H9 (cell line): ENCODE measurements around the gene SPATS2. TPM values are rescaled to one million over a fixed set of nuclear protein-coding genes. Genes with fewer than 3 reads are reported as not detected.

Experiments
- DNase-seq: peaks from one replicate; pipeline ENCODE4 v3.0.0-alpha.2; 2017
- H2AFZ ChIP-seq: one replicate; pipeline ENCODE4 v1.6.1; 2013; ENCODE audit warnings: mild to moderate bottlenecking, low read length, control low read depth, moderate library complexity
- H2AK5ac ChIP-seq: 2 replicates; pipeline ENCODE4 v1.6.1; 2013; ENCODE audit warnings: low read length, control low read depth, mixed read lengths; ENCODE audit not compliant: insufficient read length
- H2BK120ac ChIP-seq: one replicate; pipeline ENCODE4 v1.6.1; 2013; ENCODE audit warnings: low read depth, mild to moderate bottlenecking, low read length, control low read depth, inconsistent platforms; ENCODE audit not compliant: poor library complexity, severe bottlenecking
- H2BK12ac ChIP-seq: 2 replicates; pipeline ENCODE4 v1.6.1; 2013; ENCODE audit warnings: low read length, control low read depth, mixed read lengths, low read depth; ENCODE audit not compliant: insufficient read length
- H2BK15ac ChIP-seq: 2 replicates; pipeline ENCODE4 v1.6.1; 2013; ENCODE audit warnings: low read depth, low read length, control low read depth
- H2BK20ac ChIP-seq: one replicate; pipeline ENCODE4 v1.6.1; 2013; ENCODE audit warnings: low read depth, mild to moderate bottlenecking, low read length, control low read depth, inconsistent platforms; ENCODE audit not compliant: poor library complexity, severe bottlenecking
- H2BK5ac ChIP-seq: 2 replicates; pipeline ENCODE4 v1.6.1; 2013; ENCODE audit warnings: low read length, control low read depth, mixed read lengths; ENCODE audit not compliant: insufficient read length
- H3K14ac ChIP-seq: 2 replicates; pipeline ENCODE4 v1.6.1; 2013; ENCODE audit warnings: low read length, control low read depth; ENCODE audit not compliant: insufficient read depth
- H3K18ac ChIP-seq: 2 replicates; pipeline ENCODE4 v1.6.1; 2013; ENCODE audit warnings: low read depth, mild to moderate bottlenecking, mixed read lengths, low read length, control low read depth; ENCODE audit not compliant: insufficient read length
- H3K23ac ChIP-seq: 2 replicates; pipeline ENCODE4 v1.6.1; 2013; ENCODE audit warnings: low read length, control low read depth, mixed read lengths, low read depth; ENCODE audit not compliant: insufficient read length
- H3K23me2 ChIP-seq: 2 replicates; pipeline ENCODE4 v1.6.1; 2013; ENCODE audit warnings: low read depth, mild to moderate bottlenecking, mixed read lengths, low read length, control low read depth; ENCODE audit not compliant: insufficient read length, poor library complexity, severe bottlenecking
- H3K27ac ChIP-seq: 2 replicates; pipeline ENCODE4 v1.5.1; 2013; ENCODE audit warnings: low read length, control low read depth, mixed read lengths, low read depth; ENCODE audit not compliant: insufficient read length
- H3K27me3 ChIP-seq: 2 replicates; pipeline ENCODE4 v1.6.1; 2013; ENCODE audit warnings: low read length, control low read depth, inconsistent platforms; ENCODE audit not compliant: insufficient read depth
- H3K4ac ChIP-seq: 2 replicates; pipeline ENCODE4 v1.6.1; 2013; ENCODE audit warnings: low read depth, mild to moderate bottlenecking, control low read depth, inconsistent platforms, low read length, moderate library complexity
- H3K4me1 ChIP-seq: 2 replicates; pipeline ENCODE4 v1.6.1; 2013; ENCODE audit warnings: low read length, control low read depth, inconsistent platforms; ENCODE audit not compliant: insufficient read depth
- H3K4me2 ChIP-seq: 2 replicates; pipeline ENCODE4 v1.6.1; 2013; ENCODE audit warnings: low read length, control low read depth, mixed read lengths; ENCODE audit not compliant: insufficient read length, insufficient read depth
- H3K56ac ChIP-seq: 2 replicates; pipeline ENCODE4 v1.6.1; 2013; ENCODE audit warnings: low read depth, mild to moderate bottlenecking, mixed read lengths, low read length, control low read depth; ENCODE audit not compliant: insufficient read length
- H3K79me1 ChIP-seq: 2 replicates; pipeline ENCODE4 v1.6.1; 2013; ENCODE audit warnings: low read depth, mild to moderate bottlenecking, moderate library complexity, low read length, control low read depth, inconsistent platforms; ENCODE audit not compliant: insufficient read depth, poor library complexity, severe bottlenecking
- H3K79me2 ChIP-seq: 2 replicates; pipeline ENCODE4 v1.6.1; 2013; ENCODE audit warnings: low read length, control low read depth, inconsistent platforms; ENCODE audit not compliant: insufficient read depth
- H3K9ac ChIP-seq: 2 replicates; pipeline ENCODE4 v1.6.1; 2013; ENCODE audit warnings: low read length, control low read depth, mixed read lengths; ENCODE audit not compliant: insufficient read length; ENCODE audit errors: extremely low read depth
- H3K9me3 ChIP-seq: one replicate; pipeline ENCODE4 v1.6.1; 2013; ENCODE audit warnings: low read depth, low read length, inconsistent platforms; ENCODE audit not compliant: control insufficient read depth
- H3T11ph ChIP-seq: one replicate; pipeline ENCODE4 v1.6.1; 2013; ENCODE audit warnings: mild to moderate bottlenecking, low read length, control low read depth, inconsistent platforms
- H4K20me1 ChIP-seq: one replicate; pipeline ENCODE4 v1.6.1; 2013; ENCODE audit not compliant: control insufficient read depth, insufficient read length, insufficient read depth
- H4K5ac ChIP-seq: 2 replicates; pipeline ENCODE4 v1.6.1; 2013; ENCODE audit warnings: low read depth, mild to moderate bottlenecking, mixed read lengths, low read length, control low read depth; ENCODE audit not compliant: insufficient read length
- H4K8ac ChIP-seq: replicated peaks from 2 replicates; pipeline ENCODE4 v1.6.1; 2013; ENCODE audit warnings: low read length, control low read depth, mixed read lengths, low read depth; ENCODE audit not compliant: insufficient read length
- H4K91ac ChIP-seq: 2 replicates; pipeline ENCODE4 v1.6.1; 2013; ENCODE audit warnings: low read depth, mild to moderate bottlenecking, moderate library complexity, mixed read lengths, low read length, control low read depth; ENCODE audit not compliant: insufficient read length
- H3K27ac Mint-ChIP-seq, 3 experiments: 2 replicates in 2 of 3; 3 replicates in 1 of 3; pipeline ENCODE4 v1.8.0; 2020 to 2021; ENCODE audit warnings: mixed read lengths in 3 of 3, mild to moderate bottlenecking in 1 of 3, moderate library complexity in 1 of 3
- H3K27me3 Mint-ChIP-seq: 2 replicates; pipeline ENCODE4 v1.8.0; 2021; ENCODE audit warnings: low read depth, mild to moderate bottlenecking, moderate library complexity, mixed read lengths
- H3K36me3 Mint-ChIP-seq, 3 experiments: 2 replicates in 2 of 3; 3 replicates in 1 of 3; pipeline ENCODE4 v1.8.0; 2020 to 2021; ENCODE audit warnings: low read depth in 3 of 3, mixed read lengths in 3 of 3; ENCODE audit not compliant: insufficient read depth in 1 of 3
- H3K4me1 Mint-ChIP-seq, 2 experiments: 2 replicates each; pipeline ENCODE4 v1.8.0; 2020; ENCODE audit warnings: mixed read lengths in 2 of 2
- H3K4me3 Mint-ChIP-seq, 2 experiments: 2 replicates in 1 of 2; 3 replicates in 1 of 2; pipeline ENCODE4 v1.8.0; 2020 to 2021; ENCODE audit warnings: mild to moderate bottlenecking in 2 of 2, mixed read lengths in 2 of 2, moderate library complexity in 1 of 2
- H3K9me3 Mint-ChIP-seq, 2 experiments: 2 replicates in 1 of 2; 3 replicates in 1 of 2; pipeline ENCODE4 v1.8.0; 2020; ENCODE audit warnings: mild to moderate bottlenecking in 2 of 2, mixed read lengths in 2 of 2, moderate library complexity in 1 of 2
- total RNA-seq: library from RNA; stranded (reverse); gene quantifications from 2 replicates; pipeline ENCODE4 v1.2.1, GENCODE V29; 2021
- TF ChIP-seq, protein P1 (sequence below): fragments of 200-600 bp; sonication (generic); conservative IDR thresholded peaks from 3 replicates; pipeline ENCODE4 v1.8.0; 2021; ENCODE audit warnings: antibody characterized with exemption, mild to moderate bottlenecking

Gene SPATS2
- total RNA-seq, 1 experiment from 2014 or later: 17.1 TPM

DNA sequence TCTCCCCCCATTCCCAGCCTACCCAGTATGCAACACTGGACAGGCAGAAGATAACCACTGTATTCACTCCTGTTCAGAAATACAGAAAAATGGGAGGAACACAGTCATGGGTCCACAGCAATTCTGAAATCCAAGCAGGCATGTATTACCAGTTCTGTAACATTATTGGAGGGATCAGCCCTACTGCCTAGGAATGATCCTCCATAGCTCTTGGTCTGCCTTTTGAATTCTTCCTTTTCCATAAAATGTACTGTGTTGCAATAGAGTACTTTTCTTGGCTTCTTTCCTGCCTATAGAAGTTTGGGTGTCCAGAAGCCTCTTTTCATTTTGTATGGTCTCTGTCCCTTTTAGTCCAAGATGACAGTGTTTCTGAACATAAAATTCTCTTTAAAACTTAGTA is 46.5 kb downstream of the SPATS2 start:
- no peak overlapping the region for H2BK20ac ChIP-seq
- H4K8ac ChIP-seq: no peak overlapping the region
- H3K79me1 ChIP-seq: no peaks in the 10 kb centered on the region
- no peaks in the 10 kb centered on the region for H4K20me1 ChIP-seq
- no peaks in the 10 kb centered on the region for H3K27me3 Mint-ChIP-seq
- H4K5ac ChIP-seq: no peak overlapping the region
- DNase-seq: no peak
- H3K36me3 Mint-ChIP-seq: peaks cover 2 to 7% (median 2%) of the 10 kb centered on the region in 3 experiments; a peak in 3 of 7 replicates
- no peak overlapping the region for H3K4me2 ChIP-seq
- H4K91ac ChIP-seq: no peak overlapping the region
- H3K27ac Mint-ChIP-seq: no peak overlapping the region
- H3K79me2 ChIP-seq: no peaks in the 10 kb centered on the region; the same call in 1 of the 2 replicates
- H3K27me3 ChIP-seq: no peaks in the 10 kb centered on the region
- no peak overlapping the region for H3K18ac ChIP-seq
- H3K56ac ChIP-seq: no peak overlapping the region
- H3K4me1 ChIP-seq: no peaks in the 10 kb centered on the region
- peaks cover 8 to 9% of the 10 kb centered on the region in 2 experiments for H3K4me1 Mint-ChIP-seq
- H3K4ac ChIP-seq: no peak overlapping the region
- TF ChIP-seq, protein P1, sequence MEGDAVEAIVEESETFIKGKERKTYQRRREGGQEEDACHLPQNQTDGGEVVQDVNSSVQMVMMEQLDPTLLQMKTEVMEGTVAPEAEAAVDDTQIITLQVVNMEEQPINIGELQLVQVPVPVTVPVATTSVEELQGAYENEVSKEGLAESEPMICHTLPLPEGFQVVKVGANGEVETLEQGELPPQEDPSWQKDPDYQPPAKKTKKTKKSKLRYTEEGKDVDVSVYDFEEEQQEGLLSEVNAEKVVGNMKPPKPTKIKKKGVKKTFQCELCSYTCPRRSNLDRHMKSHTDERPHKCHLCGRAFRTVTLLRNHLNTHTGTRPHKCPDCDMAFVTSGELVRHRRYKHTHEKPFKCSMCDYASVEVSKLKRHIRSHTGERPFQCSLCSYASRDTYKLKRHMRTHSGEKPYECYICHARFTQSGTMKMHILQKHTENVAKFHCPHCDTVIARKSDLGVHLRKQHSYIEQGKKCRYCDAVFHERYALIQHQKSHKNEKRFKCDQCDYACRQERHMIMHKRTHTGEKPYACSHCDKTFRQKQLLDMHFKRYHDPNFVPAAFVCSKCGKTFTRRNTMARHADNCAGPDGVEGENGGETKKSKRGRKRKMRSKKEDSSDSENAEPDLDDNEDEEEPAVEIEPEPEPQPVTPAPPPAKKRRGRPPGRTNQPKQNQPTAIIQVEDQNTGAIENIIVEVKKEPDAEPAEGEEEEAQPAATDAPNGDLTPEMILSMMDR: no peak
- no peak overlapping the region for H2AK5ac ChIP-seq
- H3K23me2 ChIP-seq: no peaks in the 10 kb centered on the region
- no peak overlapping the region for H2BK120ac ChIP-seq
- no peak overlapping the region for H3K14ac ChIP-seq
- no peak overlapping the region for H3K4me3 Mint-ChIP-seq
- no peak overlapping the region for H2BK12ac ChIP-seq
- H3K9me3 Mint-ChIP-seq: no peaks in the 10 kb centered on the region
- no peak overlapping the region for H2BK15ac ChIP-seq
- H3K27ac ChIP-seq: no peak overlapping the region
- no peak overlapping the region for H3K23ac ChIP-seq
- H3K9me3 ChIP-seq: no peaks in the 10 kb centered on the region
- H2BK5ac ChIP-seq: no peak overlapping the region
- H3T11ph ChIP-seq: no peak overlapping the region
- no peak overlapping the region for H2AFZ ChIP-seq
- no peak overlapping the region for H3K9ac ChIP-seq
